Sigmoid colon (tissue), 4 donors: ENCODE measurements around the gene NOXO1.
"Not testable (repeated sequence)": the region's sequence is repeated elsewhere in the genome, so short reads cannot be mapped to it uniquely, and the experiment has no call there.

Source experiments
- EP300 ChIP-seq, 4 donors: sonication (generic); formaldehyde crosslinking; IDR thresholded peaks; one replicate each; pipeline ENCODE4 v1.6.1; 2017; ENCODE audit warnings: antibody characterized with exemption in 4 of 4
- POLR2A ChIP-seq, 2 donors: fragments of 450-650 bp; IDR thresholded peaks; one replicate each; pipeline ENCODE4 v1.6.1; 2016; ENCODE audit warnings: antibody characterized with exemption in 2 of 2, mild to moderate bottlenecking in 2 of 2, moderate library complexity in 2 of 2
- POLR2AphosphoS5 ChIP-seq, 4 donors: sonication (generic); formaldehyde crosslinking; IDR thresholded peaks; one replicate each; pipeline ENCODE4 v1.6.1; 2017; ENCODE audit warnings: antibody characterized with exemption in 4 of 4
- TF ChIP-seq, protein P1 (sequence below), 4 experiments: fragments of 450-650 bp in 3 of 4; fragments of 200-600 bp in 1 of 4; IDR thresholded peaks; one replicate each; pipeline ENCODE4 v1.5.1; 2016 to 2019; ENCODE audit warnings: antibody characterized with exemption in 4 of 4, mild to moderate bottlenecking in 3 of 4, moderate library complexity in 2 of 4

DNA sequence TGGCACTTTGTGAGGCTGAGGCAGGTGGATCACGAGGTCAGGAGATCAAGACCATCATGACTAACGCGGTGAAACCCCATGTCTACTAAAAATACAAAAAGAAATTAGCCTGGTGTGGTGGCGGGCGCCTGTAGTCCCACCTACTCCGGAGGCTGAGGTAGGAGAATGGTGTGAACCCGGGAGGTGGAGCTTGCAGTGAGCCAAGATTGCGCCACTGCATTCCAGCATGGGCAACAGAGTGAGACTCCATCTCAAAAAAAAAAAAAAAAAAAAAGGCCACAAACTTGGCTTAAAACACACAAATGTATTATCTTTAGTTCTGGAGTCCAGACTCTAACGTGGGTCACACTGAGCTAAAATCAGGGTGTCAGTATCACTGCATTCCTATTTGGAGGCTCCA, 30.5 kb upstream of the NOXO1 start:
- not testable (repeated sequence) for TF ChIP-seq POLR2A, EP300, POLR2AphosphoS5 (IDR thresholded peaks at IDR 0.05)
- TF ChIP-seq, protein P1, sequence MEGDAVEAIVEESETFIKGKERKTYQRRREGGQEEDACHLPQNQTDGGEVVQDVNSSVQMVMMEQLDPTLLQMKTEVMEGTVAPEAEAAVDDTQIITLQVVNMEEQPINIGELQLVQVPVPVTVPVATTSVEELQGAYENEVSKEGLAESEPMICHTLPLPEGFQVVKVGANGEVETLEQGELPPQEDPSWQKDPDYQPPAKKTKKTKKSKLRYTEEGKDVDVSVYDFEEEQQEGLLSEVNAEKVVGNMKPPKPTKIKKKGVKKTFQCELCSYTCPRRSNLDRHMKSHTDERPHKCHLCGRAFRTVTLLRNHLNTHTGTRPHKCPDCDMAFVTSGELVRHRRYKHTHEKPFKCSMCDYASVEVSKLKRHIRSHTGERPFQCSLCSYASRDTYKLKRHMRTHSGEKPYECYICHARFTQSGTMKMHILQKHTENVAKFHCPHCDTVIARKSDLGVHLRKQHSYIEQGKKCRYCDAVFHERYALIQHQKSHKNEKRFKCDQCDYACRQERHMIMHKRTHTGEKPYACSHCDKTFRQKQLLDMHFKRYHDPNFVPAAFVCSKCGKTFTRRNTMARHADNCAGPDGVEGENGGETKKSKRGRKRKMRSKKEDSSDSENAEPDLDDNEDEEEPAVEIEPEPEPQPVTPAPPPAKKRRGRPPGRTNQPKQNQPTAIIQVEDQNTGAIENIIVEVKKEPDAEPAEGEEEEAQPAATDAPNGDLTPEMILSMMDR (IDR thresholded peaks at IDR 0.05): not testable (repeated sequence)
